HepG2 (cell line): Measurements from ENCODE around the gene ARL5B. TPM values are rescaled to one million over a fixed set of nuclear protein-coding genes. Genes with fewer than 3 reads are reported as not detected.

Experiments used
- DR1 ChIP-seq: sonication (generic); formaldehyde crosslinking; IDR thresholded peaks from 2 replicates; pipeline ENCODE4 v1.8.0; 2021; ENCODE audit warnings: mild to moderate bottlenecking, missing genetic modification reagents, inconsistent platforms
- HCFC1 ChIP-seq: fragments of 150-350 bp; IDR thresholded peaks from 2 replicates; pipeline ENCODE4 v1.6.1; 2014; ENCODE audit warnings: low read depth, low read length
- KMT2A ChIP-seq: sonication (generic); formaldehyde crosslinking; IDR thresholded peaks from 2 replicates; pipeline ENCODE4 v1.4.0; 2020; ENCODE audit warnings: missing genetic modification reagents
- RFXANK ChIP-seq: IDR thresholded peaks from 2 replicates; pipeline ENCODE4 v1.6.1; 2016
- SIX1 ChIP-seq: sonication (generic); formaldehyde crosslinking; IDR thresholded peaks from 2 replicates; pipeline ENCODE4 v1.4.0; 2020; ENCODE audit warnings: missing genetic modification reagents, borderline replicate concordance
- SRSF9 ChIP-seq: fragments of 200-400 bp; formaldehyde crosslinking; IDR thresholded peaks from 2 replicates; pipeline ENCODE4 v1.6.1; 2018; ENCODE audit warnings: borderline replicate concordance, mild to moderate bottlenecking, low read depth, low read length; ENCODE audit not compliant: insufficient read depth, poor library complexity, severe bottlenecking
- TCF7L2 ChIP-seq: IDR thresholded peaks from 2 replicates; pipeline ENCODE4 v1.6.1; 2011; ENCODE audit warnings: mild to moderate bottlenecking, low read depth, low read length, moderate library complexity
- TEAD2 ChIP-seq: sonication (generic); formaldehyde crosslinking; IDR thresholded peaks from 2 replicates; pipeline ENCODE4 v1.9.0; 2021; ENCODE audit warnings: missing genetic modification reagents
- ZNF430 ChIP-seq: sonication (generic); formaldehyde crosslinking; IDR thresholded peaks from 2 replicates; pipeline ENCODE4 v1.9.0; 2021; ENCODE audit warnings: mild to moderate bottlenecking, missing genetic modification reagents
- ZNF558 ChIP-seq: sonication (generic); formaldehyde crosslinking; IDR thresholded peaks from 2 replicates; pipeline ENCODE4 v1.9.0; 2022; ENCODE audit warnings: mild to moderate bottlenecking, missing genetic modification reagents, borderline replicate concordance
- polyA plus RNA-seq, 8 experiments: library from polyadenylated mRNA; depleted of rRNA in 3 of 8; stranded (reverse) in 7 of 8; unstranded in 1 of 8; fragments of >200 nt; fragmentation: Illumina TruSeq in 4 of 8; extraction: Trizol in 4 of 8; gene quantifications; 2 replicates each; pipeline versions ENCODE4 v1.2.1 to v1.2.3, GENCODE V29; 2011 to 2016; ENCODE audit warnings: low read depth in 4 of 8, missing spikeins in 1 of 8, mixed read lengths in 1 of 8; ENCODE audit not compliant: insufficient read depth in 1 of 8
- total RNA-seq, 5 experiments: library from RNA; depleted of rRNA; stranded (reverse); fragments of >200 nt; fragmentation: Illumina TruSeq; extraction: Trizol; gene quantifications; 2 replicates each; pipeline ENCODE4 v1.2.3, GENCODE V29; 2016; ENCODE audit warnings: low read depth in 1 of 5
- TF ChIP-seq, protein P1 (sequence below): sonication (generic); formaldehyde crosslinking; IDR thresholded peaks from 2 replicates; pipeline ENCODE4 v1.4.0; 2020; ENCODE audit warnings: missing genetic modification reagents, mild to moderate bottlenecking, borderline replicate concordance
- TF ChIP-seq, protein P2 (sequence below): sonication (generic); formaldehyde crosslinking; IDR thresholded peaks from 2 replicates; pipeline ENCODE4 v1.4.0; 2020; ENCODE audit warnings: mild to moderate bottlenecking, missing genetic modification reagents
- TF ChIP-seq, protein P3 (sequence below), 2 experiments: sonication (generic) in 1 of 2; formaldehyde crosslinking in 1 of 2; IDR thresholded peaks; 2 replicates each; pipeline versions ENCODE4 v1.6.1 to v1.9.0; 2014 to 2022; ENCODE audit warnings: antibody characterized with exemption in 1 of 2, borderline replicate concordance in 1 of 2, inconsistent platforms in 1 of 2, low read depth in 1 of 2, missing genetic modification reagents in 1 of 2
- TF ChIP-seq, protein P4 (sequence below): sonication (generic); formaldehyde crosslinking; conservative IDR thresholded peaks from 2 replicates; pipeline ENCODE4 v1.4.0; 2020; ENCODE audit warnings: missing genetic modification reagents
- TF ChIP-seq, protein P5 (sequence below): sonication (generic); formaldehyde crosslinking; IDR thresholded peaks from 2 replicates; pipeline ENCODE4 v1.9.0; 2021; ENCODE audit warnings: missing genetic modification reagents, borderline replicate concordance

Gene ARL5B
- total and polyA plus RNA-seq, 2 of the 13 experiments (the other 11 are each of a cell fraction or from before 2014, with no cell fraction given) = 26.6 to 32.7 TPM

DNA sequence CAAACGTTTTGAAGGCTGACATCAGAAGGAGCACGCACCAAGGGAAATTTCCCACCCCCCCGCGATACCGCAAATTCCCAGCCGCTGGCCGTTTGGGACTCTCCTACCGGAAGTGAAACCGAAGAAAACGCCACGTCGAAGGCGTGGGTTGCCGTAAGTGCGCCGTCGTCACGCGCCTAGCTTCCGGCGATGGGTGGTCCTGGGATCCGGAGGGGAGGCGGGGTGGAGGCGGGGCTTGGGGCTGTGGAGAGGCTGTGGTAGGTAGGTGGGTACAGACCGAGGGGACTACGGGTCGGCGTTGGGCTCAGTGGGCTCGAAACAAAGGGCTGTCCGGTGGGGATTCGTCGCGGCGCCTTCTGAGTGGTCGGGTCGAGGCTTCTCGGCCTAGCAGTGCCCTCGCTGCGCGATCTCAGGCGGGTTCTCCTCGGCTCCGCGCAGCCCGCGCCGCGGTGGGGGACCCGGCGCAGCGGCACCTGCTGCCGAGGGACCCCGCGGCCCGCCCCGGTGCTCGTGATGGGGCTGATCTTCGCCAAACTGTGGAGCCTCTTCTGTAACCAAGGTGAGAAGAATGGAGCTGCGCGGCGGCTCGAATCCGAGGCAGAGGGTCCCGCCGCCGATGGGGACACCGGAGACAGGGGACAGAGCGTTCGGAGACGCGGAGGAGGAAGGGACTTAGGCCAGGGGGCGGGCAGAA is at the start of gene ARL5B (continued):
- TF ChIP-seq TEAD2 (CRISPR knock-in tag) (no peak), ZNF430 (CRISPR knock-in tag) (0 out of 2 replicates have a peak, but pooled peaks have one; percentile 20), HCFC1 (peak; percentile 30; the same call in 1 of the 2 replicates), ZNF558 (CRISPR knock-in tag) (peak; percentile 52; the same call in 1 of the 2 replicates), SIX1 (no peak), RFXANK (no peak), DR1 (CRISPR knock-in tag) (no peak), SRSF9 (no peak), TCF7L2 (no peak), KMT2A (CRISPR knock-in tag) (peak; percentile 78)
- TF ChIP-seq, protein P1, sequence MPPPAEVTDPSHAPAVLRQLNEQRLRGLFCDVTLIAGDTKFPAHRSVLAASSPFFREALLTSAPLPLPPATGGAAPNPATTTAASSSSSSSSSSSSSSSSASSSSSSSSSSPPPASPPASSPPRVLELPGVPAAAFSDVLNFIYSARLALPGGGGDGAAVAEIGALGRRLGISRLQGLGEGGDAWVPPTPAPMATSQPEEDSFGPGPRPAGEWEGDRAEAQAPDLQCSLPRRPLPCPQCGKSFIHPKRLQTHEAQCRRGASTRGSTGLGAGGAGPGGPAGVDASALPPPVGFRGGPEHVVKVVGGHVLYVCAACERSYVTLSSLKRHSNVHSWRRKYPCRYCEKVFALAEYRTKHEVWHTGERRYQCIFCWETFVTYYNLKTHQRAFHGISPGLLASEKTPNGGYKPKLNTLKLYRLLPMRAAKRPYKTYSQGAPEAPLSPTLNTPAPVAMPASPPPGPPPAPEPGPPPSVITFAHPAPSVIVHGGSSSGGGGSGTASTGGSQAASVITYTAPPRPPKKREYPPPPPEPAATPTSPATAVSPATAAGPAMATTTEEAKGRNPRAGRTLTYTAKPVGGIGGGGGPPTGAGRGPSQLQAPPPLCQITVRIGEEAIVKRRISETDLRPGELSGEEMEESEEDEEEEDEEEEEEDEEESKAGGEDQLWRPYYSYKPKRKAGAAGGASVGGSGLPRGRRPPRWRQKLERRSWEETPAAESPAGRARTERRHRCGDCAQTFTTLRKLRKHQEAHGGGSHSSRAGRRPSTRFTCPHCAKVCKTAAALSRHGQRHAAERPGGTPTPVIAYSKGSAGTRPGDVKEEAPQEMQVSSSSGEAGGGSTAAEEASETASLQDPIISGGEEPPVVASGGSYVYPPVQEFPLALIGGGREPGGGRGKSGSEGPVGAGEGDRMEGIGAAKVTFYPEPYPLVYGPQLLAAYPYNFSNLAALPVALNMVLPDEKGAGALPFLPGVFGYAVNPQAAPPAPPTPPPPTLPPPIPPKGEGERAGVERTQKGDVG (CRISPR knock-in tag) = no peak
- TF ChIP-seq, protein P2, sequence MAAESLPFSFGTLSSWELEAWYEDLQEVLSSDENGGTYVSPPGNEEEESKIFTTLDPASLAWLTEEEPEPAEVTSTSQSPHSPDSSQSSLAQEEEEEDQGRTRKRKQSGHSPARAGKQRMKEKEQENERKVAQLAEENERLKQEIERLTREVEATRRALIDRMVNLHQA = no peak
- TF ChIP-seq, protein P3, sequence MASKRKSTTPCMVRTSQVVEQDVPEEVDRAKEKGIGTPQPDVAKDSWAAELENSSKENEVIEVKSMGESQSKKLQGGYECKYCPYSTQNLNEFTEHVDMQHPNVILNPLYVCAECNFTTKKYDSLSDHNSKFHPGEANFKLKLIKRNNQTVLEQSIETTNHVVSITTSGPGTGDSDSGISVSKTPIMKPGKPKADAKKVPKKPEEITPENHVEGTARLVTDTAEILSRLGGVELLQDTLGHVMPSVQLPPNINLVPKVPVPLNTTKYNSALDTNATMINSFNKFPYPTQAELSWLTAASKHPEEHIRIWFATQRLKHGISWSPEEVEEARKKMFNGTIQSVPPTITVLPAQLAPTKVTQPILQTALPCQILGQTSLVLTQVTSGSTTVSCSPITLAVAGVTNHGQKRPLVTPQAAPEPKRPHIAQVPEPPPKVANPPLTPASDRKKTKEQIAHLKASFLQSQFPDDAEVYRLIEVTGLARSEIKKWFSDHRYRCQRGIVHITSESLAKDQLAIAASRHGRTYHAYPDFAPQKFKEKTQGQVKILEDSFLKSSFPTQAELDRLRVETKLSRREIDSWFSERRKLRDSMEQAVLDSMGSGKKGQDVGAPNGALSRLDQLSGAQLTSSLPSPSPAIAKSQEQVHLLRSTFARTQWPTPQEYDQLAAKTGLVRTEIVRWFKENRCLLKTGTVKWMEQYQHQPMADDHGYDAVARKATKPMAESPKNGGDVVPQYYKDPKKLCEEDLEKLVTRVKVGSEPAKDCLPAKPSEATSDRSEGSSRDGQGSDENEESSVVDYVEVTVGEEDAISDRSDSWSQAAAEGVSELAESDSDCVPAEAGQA (IDR thresholded peaks at IDR 0.05; ENCODE audit: low read depth) = peak; percentile 91
- TF ChIP-seq, protein P3 (CRISPR knock-in tag; IDR thresholded peaks at IDR 0.05; ENCODE audit: borderline replicate concordance) = no peak
- TF ChIP-seq, protein P4, sequence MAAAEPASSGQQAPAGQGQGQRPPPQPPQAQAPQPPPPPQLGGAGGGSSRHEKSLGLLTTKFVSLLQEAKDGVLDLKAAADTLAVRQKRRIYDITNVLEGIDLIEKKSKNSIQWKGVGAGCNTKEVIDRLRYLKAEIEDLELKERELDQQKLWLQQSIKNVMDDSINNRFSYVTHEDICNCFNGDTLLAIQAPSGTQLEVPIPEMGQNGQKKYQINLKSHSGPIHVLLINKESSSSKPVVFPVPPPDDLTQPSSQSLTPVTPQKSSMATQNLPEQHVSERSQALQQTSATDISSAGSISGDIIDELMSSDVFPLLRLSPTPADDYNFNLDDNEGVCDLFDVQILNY (CRISPR knock-in tag) = no peak
- TF ChIP-seq, protein P5, sequence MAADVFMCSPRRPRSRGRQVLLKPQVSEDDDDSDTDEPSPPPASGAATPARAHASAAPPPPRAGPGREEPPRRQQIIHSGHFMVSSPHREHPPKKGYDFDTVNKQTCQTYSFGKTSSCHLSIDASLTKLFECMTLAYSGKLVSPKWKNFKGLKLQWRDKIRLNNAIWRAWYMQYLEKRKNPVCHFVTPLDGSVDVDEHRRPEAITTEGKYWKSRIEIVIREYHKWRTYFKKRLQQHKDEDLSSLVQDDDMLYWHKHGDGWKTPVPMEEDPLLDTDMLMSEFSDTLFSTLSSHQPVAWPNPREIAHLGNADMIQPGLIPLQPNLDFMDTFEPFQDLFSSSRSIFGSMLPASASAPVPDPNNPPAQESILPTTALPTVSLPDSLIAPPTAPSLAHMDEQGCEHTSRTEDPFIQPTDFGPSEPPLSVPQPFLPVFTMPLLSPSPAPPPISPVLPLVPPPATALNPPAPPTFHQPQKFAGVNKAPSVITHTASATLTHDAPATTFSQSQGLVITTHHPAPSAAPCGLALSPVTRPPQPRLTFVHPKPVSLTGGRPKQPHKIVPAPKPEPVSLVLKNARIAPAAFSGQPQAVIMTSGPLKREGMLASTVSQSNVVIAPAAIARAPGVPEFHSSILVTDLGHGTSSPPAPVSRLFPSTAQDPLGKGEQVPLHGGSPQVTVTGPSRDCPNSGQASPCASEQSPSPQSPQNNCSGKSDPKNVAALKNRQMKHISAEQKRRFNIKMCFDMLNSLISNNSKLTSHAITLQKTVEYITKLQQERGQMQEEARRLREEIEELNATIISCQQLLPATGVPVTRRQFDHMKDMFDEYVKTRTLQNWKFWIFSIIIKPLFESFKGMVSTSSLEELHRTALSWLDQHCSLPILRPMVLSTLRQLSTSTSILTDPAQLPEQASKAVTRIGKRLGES (CRISPR knock-in tag) = no peak
